ENCODE results near the gene C17orf107.
A peak's percentile ranks its signal among the peaks of the same experiment; 100 is the strongest.

C17orf107 gene

GRCh38 chr17:4950746-4951204, 51.4 kb downstream of the C17orf107 start, which contains the start of gene ENO3:
TSS of gene ENO3 (plus strand) at chr17:4951119. CDS start at chr17:4951830, 711 bp downstream.
- DNase-seq = peak; percentile 51

GRCh38 chr17:4951486-4951885, 52.1 kb downstream of the C17orf107 start:
- no peak for DNase-seq
